ENCODE results near the gene COL8A1.

DNA sequence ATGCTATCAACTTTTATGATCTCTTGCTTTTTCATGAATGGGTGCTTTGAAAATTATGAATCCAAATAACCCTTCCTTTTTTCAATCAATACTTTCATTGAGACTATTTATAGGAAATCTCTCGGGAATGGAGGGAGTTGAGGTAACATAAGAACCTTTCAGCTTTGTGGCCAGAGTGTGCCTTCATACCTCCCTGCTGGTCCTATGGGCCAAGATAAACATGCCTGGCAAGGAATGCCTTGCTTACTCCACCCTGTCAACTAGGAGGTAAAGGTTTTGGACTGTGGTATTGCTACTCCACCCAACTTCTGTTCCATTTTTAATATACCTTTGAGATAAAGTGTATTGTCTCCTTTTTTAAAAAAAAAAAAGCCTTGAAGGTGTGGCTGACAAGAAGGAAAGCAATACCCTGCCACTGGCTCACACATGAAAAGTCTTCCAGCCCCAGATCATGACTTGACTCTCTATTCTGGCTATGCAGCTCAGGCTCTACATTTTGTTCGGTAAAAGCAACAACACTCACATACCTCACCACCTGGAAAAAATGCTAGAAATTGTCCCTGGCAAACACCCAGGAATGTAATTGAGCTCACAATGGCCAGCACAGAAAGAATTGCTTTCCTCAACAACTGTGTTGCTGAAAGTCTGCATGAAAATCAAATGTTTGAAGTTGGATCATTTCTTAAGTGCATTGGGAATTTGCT, 35.8 kb downstream of the COL8A1 start:
- TF ChIP-seq, protein P1, sequence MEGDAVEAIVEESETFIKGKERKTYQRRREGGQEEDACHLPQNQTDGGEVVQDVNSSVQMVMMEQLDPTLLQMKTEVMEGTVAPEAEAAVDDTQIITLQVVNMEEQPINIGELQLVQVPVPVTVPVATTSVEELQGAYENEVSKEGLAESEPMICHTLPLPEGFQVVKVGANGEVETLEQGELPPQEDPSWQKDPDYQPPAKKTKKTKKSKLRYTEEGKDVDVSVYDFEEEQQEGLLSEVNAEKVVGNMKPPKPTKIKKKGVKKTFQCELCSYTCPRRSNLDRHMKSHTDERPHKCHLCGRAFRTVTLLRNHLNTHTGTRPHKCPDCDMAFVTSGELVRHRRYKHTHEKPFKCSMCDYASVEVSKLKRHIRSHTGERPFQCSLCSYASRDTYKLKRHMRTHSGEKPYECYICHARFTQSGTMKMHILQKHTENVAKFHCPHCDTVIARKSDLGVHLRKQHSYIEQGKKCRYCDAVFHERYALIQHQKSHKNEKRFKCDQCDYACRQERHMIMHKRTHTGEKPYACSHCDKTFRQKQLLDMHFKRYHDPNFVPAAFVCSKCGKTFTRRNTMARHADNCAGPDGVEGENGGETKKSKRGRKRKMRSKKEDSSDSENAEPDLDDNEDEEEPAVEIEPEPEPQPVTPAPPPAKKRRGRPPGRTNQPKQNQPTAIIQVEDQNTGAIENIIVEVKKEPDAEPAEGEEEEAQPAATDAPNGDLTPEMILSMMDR (IDR thresholded peaks at IDR 0.05; ENCODE audit: insufficient read depth, low read length, poor library complexity, severe bottlenecking) = no peak
- no peak for TF ChIP-seq EZH2phosphoT487 (conservative IDR thresholded peaks at IDR 0.05; ENCODE audit: low read length)

Measured in SU-DHL-6 (cell line).